Neural progenitor cell (in vitro differentiated cells): ENCODE results near the gene PDCL2.

ENCODE experiments used
- EZH2 ChIP-seq: fragments of 200-600 bp; sonication (generic); IDR thresholded peaks from 2 replicates; pipeline ENCODE4 v1.6.1; 2017; ENCODE audit warnings: antibody characterized with exemption, mild to moderate bottlenecking, moderate library complexity
- EZH2phosphoT487 ChIP-seq: fragments of 200-600 bp; sonication (generic); IDR thresholded peaks from 2 replicates; pipeline ENCODE4 v1.6.1; 2017; ENCODE audit warnings: antibody characterized with exemption
- TF ChIP-seq, protein P1 (sequence below): fragments of 200-600 bp; sonication (generic); IDR thresholded peaks from 2 replicates; pipeline ENCODE4 v1.5.1; 2017; ENCODE audit warnings: antibody characterized with exemption, mild to moderate bottlenecking

DNA sequence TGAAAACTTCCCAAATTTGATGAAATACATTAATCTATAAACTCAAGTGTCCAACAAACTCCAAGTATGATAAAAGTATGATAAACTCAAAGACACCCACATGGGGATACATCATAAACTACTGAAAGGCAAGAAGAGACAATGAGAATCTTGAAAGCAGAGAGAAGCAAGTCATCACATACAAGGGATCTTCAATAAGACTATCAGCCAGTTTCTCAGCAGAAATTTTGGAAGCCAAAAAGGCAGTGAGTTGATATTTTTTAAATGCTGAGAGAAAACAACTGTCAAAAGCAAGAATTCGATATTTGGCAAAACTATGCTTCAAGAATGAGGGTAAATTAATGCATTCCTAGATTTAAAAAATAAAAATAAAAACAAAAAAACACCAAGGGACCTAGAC lies 16.5 kb downstream of the PDCL2 start:
- TF ChIP-seq, protein P1, sequence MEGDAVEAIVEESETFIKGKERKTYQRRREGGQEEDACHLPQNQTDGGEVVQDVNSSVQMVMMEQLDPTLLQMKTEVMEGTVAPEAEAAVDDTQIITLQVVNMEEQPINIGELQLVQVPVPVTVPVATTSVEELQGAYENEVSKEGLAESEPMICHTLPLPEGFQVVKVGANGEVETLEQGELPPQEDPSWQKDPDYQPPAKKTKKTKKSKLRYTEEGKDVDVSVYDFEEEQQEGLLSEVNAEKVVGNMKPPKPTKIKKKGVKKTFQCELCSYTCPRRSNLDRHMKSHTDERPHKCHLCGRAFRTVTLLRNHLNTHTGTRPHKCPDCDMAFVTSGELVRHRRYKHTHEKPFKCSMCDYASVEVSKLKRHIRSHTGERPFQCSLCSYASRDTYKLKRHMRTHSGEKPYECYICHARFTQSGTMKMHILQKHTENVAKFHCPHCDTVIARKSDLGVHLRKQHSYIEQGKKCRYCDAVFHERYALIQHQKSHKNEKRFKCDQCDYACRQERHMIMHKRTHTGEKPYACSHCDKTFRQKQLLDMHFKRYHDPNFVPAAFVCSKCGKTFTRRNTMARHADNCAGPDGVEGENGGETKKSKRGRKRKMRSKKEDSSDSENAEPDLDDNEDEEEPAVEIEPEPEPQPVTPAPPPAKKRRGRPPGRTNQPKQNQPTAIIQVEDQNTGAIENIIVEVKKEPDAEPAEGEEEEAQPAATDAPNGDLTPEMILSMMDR = no peak
- TF ChIP-seq EZH2 (no peak), EZH2phosphoT487 (no peak)
